ENCODE measurements around the gene NUMA1. TPM values are rescaled to one million over a fixed set of nuclear protein-coding genes. Genes with fewer than 3 reads are reported as not detected.
A peak's percentile ranks its signal among the peaks of the same experiment; 100 is the strongest.

The NUMA1 gene
- total RNA-seq, 1 donor from 2014 or later, result 150 TPM

GRCh38 chr11:72005347-72006260, 74.7 kb downstream of the NUMA1 start:
- Mint-ChIP-seq H3K27ac (peak overlapping the region; percentile 49), H3K4me3 (no peak overlapping the region), H3K27me3 (ENCODE audit: insufficient read depth) (peaks cover 2% of the 10 kb centered on the region), H3K36me3 (ENCODE audit: low read depth) (peaks cover 52% of the 10 kb centered on the region), H3K4me1 (ENCODE audit: low read depth) (no peaks in the 10 kb centered on the region), H3K9me3 (no peaks in the 10 kb centered on the region)
- intact Hi-C loops (cut with micrococcal nuclease), result no loop called here
- DNase-seq (ENCODE audit: low spot score), result no peak

GRCh38 chr11:72004515-72005346, 75.6 kb downstream of the NUMA1 start:
- Mint-ChIP-seq H3K27me3 (ENCODE audit: insufficient read depth) (peaks cover 2% of the 10 kb centered on the region), H3K27ac (no peak overlapping the region), H3K9me3 (no peaks in the 10 kb centered on the region), H3K4me1 (ENCODE audit: low read depth) (peaks cover 1% of the 10 kb centered on the region), H3K4me3 (no peak overlapping the region), H3K36me3 (ENCODE audit: low read depth) (peaks cover 54% of the 10 kb centered on the region)
- intact Hi-C loops (cut with micrococcal nuclease), result no loop called here
- DNase-seq (ENCODE audit: low spot score), result no peak

GRCh38 chr11:72003776-72004171, 76.6 kb downstream of the NUMA1 start:
- H3K4me3 Mint-ChIP-seq, result no peak overlapping the region
- H3K27me3 Mint-ChIP-seq (ENCODE audit: insufficient read depth), result no peaks in the 10 kb centered on the region
- H3K4me1 Mint-ChIP-seq (ENCODE audit: low read depth), result peaks cover 11% of the 10 kb centered on the region
- H3K9me3 Mint-ChIP-seq, result no peaks in the 10 kb centered on the region
- H3K36me3 Mint-ChIP-seq (ENCODE audit: low read depth), result peaks cover 59% of the 10 kb centered on the region
- no peak overlapping the region for H3K27ac Mint-ChIP-seq
- DNase-seq (ENCODE audit: low spot score), result no peak
- intact Hi-C loops (cut with micrococcal nuclease), result no loop called here

GRCh38 chr11:72002841-72003775, 77.2 kb downstream of the NUMA1 start:
- Mint-ChIP-seq H3K36me3 (ENCODE audit: low read depth) (peaks cover 55% of the 10 kb centered on the region), H3K27me3 (ENCODE audit: insufficient read depth) (no peaks in the 10 kb centered on the region), H3K4me1 (ENCODE audit: low read depth) (peaks cover 18% of the 10 kb centered on the region), H3K4me3 (no peak overlapping the region), H3K27ac (peak overlapping the region; percentile 27), H3K9me3 (no peaks in the 10 kb centered on the region)
- no peak for DNase-seq (ENCODE audit: low spot score)
- intact Hi-C loops (cut with micrococcal nuclease), result no loop called here

GRCh38 chr11:72001834-72002591, 78.3 kb downstream of the NUMA1 start:
- no peak for DNase-seq (ENCODE audit: low spot score)
- H3K27me3 Mint-ChIP-seq (ENCODE audit: insufficient read depth), result no peaks in the 10 kb centered on the region
- no peak overlapping the region for H3K4me3 Mint-ChIP-seq
- H3K9me3 Mint-ChIP-seq, result no peaks in the 10 kb centered on the region
- H3K36me3 Mint-ChIP-seq (ENCODE audit: low read depth), result peaks cover 47% of the 10 kb centered on the region
- H3K4me1 Mint-ChIP-seq (ENCODE audit: low read depth), result peaks cover 19% of the 10 kb centered on the region
- intact Hi-C loops (cut with micrococcal nuclease), result no loop called here
- H3K27ac Mint-ChIP-seq, result peak overlapping the region; percentile 18

- H3K27ac Mint-ChIP-seq, result no peak overlapping the region
Measured at GRCh38 chr11:72001285-72001684, 79.1 kb downstream of the NUMA1 start.

GRCh38 chr11:72000202-72000867, 80.0 kb downstream of the NUMA1 start:
- Mint-ChIP-seq H3K4me1 (ENCODE audit: low read depth) (peaks cover 19% of the 10 kb centered on the region), H3K27ac (no peak overlapping the region), H3K36me3 (ENCODE audit: low read depth) (peaks cover 39% of the 10 kb centered on the region), H3K9me3 (no peaks in the 10 kb centered on the region), H3K4me3 (no peak overlapping the region), H3K27me3 (ENCODE audit: insufficient read depth) (no peaks in the 10 kb centered on the region)
- no peak for DNase-seq (ENCODE audit: low spot score)
- intact Hi-C loops (cut with micrococcal nuclease), result no loop called here

More at GRCh38 chr11:72001285-72001684, 79.1 kb downstream of the NUMA1 start:
- no peak for DNase-seq (ENCODE audit: low spot score)
- H3K4me1 Mint-ChIP-seq (ENCODE audit: low read depth), result peaks cover 19% of the 10 kb centered on the region
- H3K27me3 Mint-ChIP-seq (ENCODE audit: insufficient read depth), result no peaks in the 10 kb centered on the region
- peaks cover 40% of the 10 kb centered on the region for H3K36me3 Mint-ChIP-seq (ENCODE audit: low read depth)
- H3K9me3 Mint-ChIP-seq, result no peaks in the 10 kb centered on the region
- intact Hi-C loops (cut with micrococcal nuclease), result no loop called here
- no peak overlapping the region for H3K4me3 Mint-ChIP-seq

- peak overlapping the region; percentile 79 for H3K4me3 Mint-ChIP-seq
- H3K27me3 Mint-ChIP-seq (ENCODE audit: insufficient read depth), result no peaks in the 10 kb centered on the region
- H3K4me1 Mint-ChIP-seq (ENCODE audit: low read depth), result peaks cover 19% of the 10 kb centered on the region
- intact Hi-C loops (cut with micrococcal nuclease), result no loop called here
- peak overlapping the region; percentile 85 for H3K27ac Mint-ChIP-seq
- H3K36me3 Mint-ChIP-seq (ENCODE audit: low read depth), result peaks cover 38% of the 10 kb centered on the region
- H3K9me3 Mint-ChIP-seq, result no peaks in the 10 kb centered on the region
- DNase-seq (ENCODE audit: low spot score), result no peak
Measured at GRCh38 chr11:71999798-72000197, 80.5 kb downstream of the NUMA1 start.

- Mint-ChIP-seq H3K36me3 (ENCODE audit: low read depth) (peaks cover 37% of the 10 kb centered on the region), H3K4me3 (peak overlapping the region; percentile 79), H3K9me3 (no peaks in the 10 kb centered on the region), H3K27me3 (ENCODE audit: insufficient read depth) (no peaks in the 10 kb centered on the region), H3K4me1 (ENCODE audit: low read depth) (peaks cover 19% of the 10 kb centered on the region), H3K27ac (peak overlapping the region; percentile 85)
- no peak for DNase-seq (ENCODE audit: low spot score)
- intact Hi-C loops (cut with micrococcal nuclease), result no loop called here
Measured at GRCh38 chr11:71999362-71999761, 81.0 kb downstream of the NUMA1 start.

- DNase-seq (ENCODE audit: low spot score), result peak; percentile 14
- Mint-ChIP-seq H3K4me3 (peak within 1 kb of the TSS; percentile 79), H3K9me3 (no peaks in the 10 kb centered on the region), H3K27me3 (ENCODE audit: insufficient read depth) (no peaks in the 10 kb centered on the region), H3K4me1 (ENCODE audit: low read depth) (peaks cover 19% of the 10 kb centered on the region), H3K27ac (peak within 1 kb of the TSS; percentile 85), H3K36me3 (ENCODE audit: low read depth) (peaks cover 33% of the 10 kb centered on the region)
- intact Hi-C loops (cut with micrococcal nuclease), result no loop called here
Measured at GRCh38 chr11:71998649-71999310, 81.6 kb downstream of the NUMA1 start, which contains the start of gene IL18BP. TSS of gene IL18BP (plus strand) at chr11:71998909. CDS start at chr11:71999985, 1,076 bp downstream.

- peak overlapping the region; percentile 85 for H3K27ac Mint-ChIP-seq
- no peaks in the 10 kb centered on the region for H3K9me3 Mint-ChIP-seq
- no peak overlapping the region for H3K4me3 Mint-ChIP-seq
- intact Hi-C loops (cut with micrococcal nuclease), result no loop called here
- DNase-seq (ENCODE audit: low spot score), result no peak
- peaks cover 19% of the 10 kb centered on the region for H3K4me1 Mint-ChIP-seq (ENCODE audit: low read depth)
- H3K36me3 Mint-ChIP-seq (ENCODE audit: low read depth), result peaks cover 27% of the 10 kb centered on the region
- H3K27me3 Mint-ChIP-seq (ENCODE audit: insufficient read depth), result no peaks in the 10 kb centered on the region
Measured at GRCh38 chr11:71998061-71998460, 82.3 kb downstream of the NUMA1 start.

Data from activated T-helper 1 cell treated with anti-CD3 and anti-CD28 coated beads, Interleukin-12 subunit alpha, Interleukin-12 subunit beta, Interleukin-2, Interleukin-4 antibody, amounts not matched to agents 30 ng/mL and 10 ng/mL and 1 ng/mL, durations not matched to agents 14 hours and 24 hours and 36 hours (primary cell).